ENCODE measurements around the gene TMEM125.

The TMEM125 gene

DNA sequence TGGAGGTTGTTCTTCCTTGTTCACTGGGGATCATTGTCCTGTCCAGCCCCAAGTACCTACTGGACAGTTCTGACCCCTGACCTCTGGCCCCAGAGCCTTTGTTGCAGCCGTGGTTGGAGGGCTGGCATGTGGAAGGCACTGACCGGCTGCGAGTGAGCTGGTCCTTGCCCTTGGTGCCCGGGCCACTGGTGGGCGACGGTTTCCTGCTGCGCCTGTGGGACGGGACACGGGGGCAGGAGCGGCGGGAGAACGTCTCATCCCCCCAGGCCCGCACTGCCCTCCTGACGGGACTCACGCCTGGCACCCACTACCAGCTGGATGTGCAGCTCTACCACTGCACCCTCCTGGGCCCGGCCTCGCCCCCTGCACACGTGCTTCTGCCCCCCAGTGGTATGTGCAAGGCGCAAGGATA lies 42.4 kb downstream of the TMEM125 start:
- DNase-seq (ENCODE audit: low read depth), result no peak

GRCh38 chr1:43312663-43313515 lies 43.1 kb downstream of the TMEM125 start:
- DNase-seq (ENCODE audit: low read depth), result no peak

GRCh38 chr1:43313771-43314170 lies 44.0 kb downstream of the TMEM125 start:
- no peak for DNase-seq (ENCODE audit: low read depth)

- DNase-seq (ENCODE audit: low read depth), result no peak
These were observed 44.5 kb downstream of the TMEM125 start for GRCh38 chr1:43314233-43314632.

- DNase-seq (ENCODE audit: low read depth), result no peak
These were observed 45.7 kb downstream of the TMEM125 start for GRCh38 chr1:43315481-43315880.

DNA sequence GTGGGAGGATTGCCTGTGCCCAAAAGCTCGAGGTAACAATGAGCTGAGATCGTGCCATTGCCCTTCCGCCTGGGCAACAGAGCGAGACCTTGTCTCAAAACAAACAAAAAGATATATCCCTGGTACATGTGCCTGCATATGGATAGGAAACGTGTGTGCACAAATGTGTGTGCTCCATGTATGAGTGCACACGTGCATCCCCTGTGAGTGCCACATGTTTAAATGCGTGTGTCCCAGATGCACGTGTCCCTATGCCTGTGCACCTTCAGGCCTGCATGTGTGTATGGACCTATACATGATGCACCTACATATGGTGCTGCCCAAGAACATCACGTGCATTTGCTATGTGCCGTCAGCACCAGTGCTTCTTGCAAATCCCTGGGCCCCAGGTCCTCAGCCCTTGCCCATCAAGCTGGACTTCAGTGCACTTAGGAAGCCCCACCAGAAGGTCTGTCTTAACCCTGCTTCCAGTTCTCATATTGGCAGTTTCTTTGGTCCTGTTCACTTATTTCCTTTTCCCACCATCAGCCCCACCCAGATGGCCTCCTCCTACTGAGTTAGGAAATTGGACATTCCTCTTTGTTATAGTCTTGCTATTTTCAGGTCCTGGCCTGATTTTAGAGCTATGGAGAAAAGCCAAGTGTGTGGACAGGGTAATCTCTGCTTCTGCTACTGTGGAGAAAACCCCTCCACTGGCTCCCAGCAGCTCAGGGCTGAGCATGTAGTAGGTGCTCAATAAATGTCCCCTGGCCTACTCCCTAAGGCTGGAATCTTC lies 46.4 kb downstream of the TMEM125 start:
- DNase-seq (ENCODE audit: low read depth), result no peak

GRCh38 chr1:43316738-43317520 lies 47.1 kb downstream of the TMEM125 start:
- DNase-seq (ENCODE audit: low read depth), result no peak

DNA sequence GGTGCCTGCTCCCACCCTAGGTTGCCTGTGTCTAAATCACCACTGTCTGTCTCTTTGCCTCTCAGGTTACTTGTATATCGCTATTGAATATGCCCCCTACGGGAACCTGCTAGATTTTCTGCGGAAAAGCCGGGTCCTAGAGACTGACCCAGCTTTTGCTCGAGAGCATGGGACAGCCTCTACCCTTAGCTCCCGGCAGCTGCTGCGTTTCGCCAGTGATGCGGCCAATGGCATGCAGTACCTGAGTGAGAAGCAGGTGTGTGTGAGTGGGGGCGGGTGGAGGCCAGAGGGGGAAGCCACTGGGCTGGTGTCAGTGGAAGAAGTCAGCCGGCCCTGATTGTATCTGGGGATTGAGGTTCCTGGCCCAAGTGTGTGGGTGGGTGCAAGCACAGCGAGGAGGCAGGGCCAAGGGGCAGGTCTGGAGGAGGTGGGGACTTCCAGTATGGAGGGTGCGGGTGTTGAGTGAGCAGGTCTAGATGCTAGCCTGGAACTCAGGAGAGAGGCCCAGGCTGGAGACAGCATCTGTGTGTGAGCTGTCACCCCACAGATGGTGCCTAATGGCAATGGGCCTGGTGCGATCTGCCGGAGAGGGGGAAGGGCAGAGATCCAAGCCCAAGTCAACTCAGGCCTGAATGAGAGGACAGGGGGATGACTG lies 48.2 kb downstream of the TMEM125 start:
- no peak for DNase-seq (ENCODE audit: low read depth)

- DNase-seq (ENCODE audit: low read depth), result no peak
These were observed 49.0 kb downstream of the TMEM125 start for GRCh38 chr1:43318831-43319230.

DNA sequence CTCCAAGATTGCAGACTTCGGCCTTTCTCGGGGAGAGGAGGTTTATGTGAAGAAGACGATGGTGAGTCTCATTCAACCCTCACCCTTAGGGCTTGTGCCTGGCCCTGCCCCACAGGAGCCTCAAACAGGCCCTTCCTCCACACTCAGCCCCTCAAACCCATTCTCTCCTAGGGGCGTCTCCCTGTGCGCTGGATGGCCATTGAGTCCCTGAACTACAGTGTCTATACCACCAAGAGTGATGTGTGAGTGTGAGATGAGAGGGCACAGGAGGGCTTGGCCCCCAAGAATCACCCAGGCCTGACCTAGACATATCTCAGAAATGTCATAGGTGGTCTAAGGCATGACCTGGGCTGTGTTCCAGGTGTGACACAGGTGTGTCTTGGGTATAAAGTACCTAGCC lies 49.5 kb downstream of the TMEM125 start:
- no peak for DNase-seq (ENCODE audit: low read depth)

GRCh38 chr1:43319766-43320165 lies 50.0 kb downstream of the TMEM125 start:
- no peak for DNase-seq (ENCODE audit: low read depth)

DNA sequence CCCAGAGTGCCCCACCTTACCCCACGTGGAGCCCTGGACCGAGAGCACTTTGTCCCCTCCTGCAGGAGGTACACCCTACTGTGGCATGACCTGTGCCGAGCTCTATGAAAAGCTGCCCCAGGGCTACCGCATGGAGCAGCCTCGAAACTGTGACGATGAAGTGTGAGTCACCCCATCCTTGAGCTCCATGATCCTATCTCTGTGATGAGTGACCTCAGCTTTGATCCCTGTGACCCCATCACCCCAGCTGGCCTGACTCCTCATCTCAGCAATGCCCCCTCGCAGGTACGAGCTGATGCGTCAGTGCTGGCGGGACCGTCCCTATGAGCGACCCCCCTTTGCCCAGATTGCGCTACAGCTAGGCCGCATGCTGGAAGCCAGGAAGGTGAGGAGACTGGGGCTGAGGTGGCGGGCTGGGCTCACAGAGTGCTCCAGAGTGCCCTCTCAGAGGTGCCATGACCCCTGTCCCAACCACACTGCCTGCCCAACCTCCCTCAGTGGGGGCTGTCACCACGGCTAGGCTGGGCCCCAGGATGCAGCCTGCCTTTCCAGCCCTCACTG lies 51.6 kb downstream of the TMEM125 start:
- DNase-seq (ENCODE audit: low read depth), result no peak

DNA sequence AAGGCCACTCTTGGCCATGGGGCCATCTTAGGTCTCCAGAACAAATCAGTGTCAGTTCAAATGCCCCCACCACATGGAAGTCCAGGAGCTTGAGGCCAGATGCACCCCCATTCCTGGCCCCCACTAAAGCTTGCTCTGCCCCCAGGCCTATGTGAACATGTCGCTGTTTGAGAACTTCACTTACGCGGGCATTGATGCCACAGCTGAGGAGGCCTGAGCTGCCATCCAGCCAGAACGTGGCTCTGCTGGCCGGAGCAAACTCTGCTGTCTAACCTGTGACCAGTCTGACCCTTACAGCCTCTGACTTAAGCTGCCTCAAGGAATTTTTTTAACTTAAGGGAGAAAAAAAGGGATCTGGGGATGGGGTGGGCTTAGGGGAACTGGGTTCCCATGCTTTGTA lies 52.7 kb downstream of the TMEM125 start:
- no peak for DNase-seq (ENCODE audit: low read depth)
